Endothelial cell of umbilical vein (primary cell): Measurements from ENCODE around the gene GALNT14. TPM values are rescaled to one million over a fixed set of nuclear protein-coding genes. Genes with fewer than 3 reads are reported as not detected.

Experiments used
- BruUV-seq: library from RNA; stranded (reverse); fragments of 400-500 nt; replicated peaks from 2 replicates; lab custom pipeline; 2021; lab: Mats Ljungman, UMichigan
- CTCF ChIA-PET: fragments of 300-600, 350-600 bp; sonication (Branson Sonifier 250); formaldehyde crosslinking; loops from one replicate; lab custom pipeline; 2021; ENCODE audit warnings: antibody characterized with exemption, inconsistent platforms; lab: Charles Lee
- POLR2A ChIA-PET: fragments of 300-600, 350-600 bp; sonication (Branson Sonifier 250); formaldehyde crosslinking; loops from one replicate; lab custom pipeline; 2021; ENCODE audit warnings: antibody characterized with exemption, inconsistent platforms; lab: Charles Lee
- DNase-seq: peaks from one replicate; pipeline ENCODE4 v3.0.0-alpha.2; 2011; ENCODE audit warnings: low read depth, low spot score
- FAIRE-seq: peaks from 2 replicates; lab custom pipeline; 2011; peaks lifted over from hg19 to GRCh38; lab: Jason Lieb, UNC
- H2AFZ ChIP-seq: 2 replicates; pipeline ENCODE4 v1.6.0; 2012; ENCODE audit warnings: low read depth, low read length, control low read depth, inconsistent platforms
- H3K27ac ChIP-seq: 2 replicates; pipeline ENCODE4 v1.5.1; 2011; ENCODE audit warnings: low read depth, mild to moderate bottlenecking, control low read depth, low read length, moderate library complexity; ENCODE audit not compliant: insufficient read depth
- H3K27me3 ChIP-seq, 2 experiments: 2 replicates each; pipeline versions ENCODE4 v1.6.0 to v1.6.1; 2011; ENCODE audit warnings: low read length in 2 of 2, mixed read lengths in 1 of 2; ENCODE audit not compliant: control insufficient read depth in 2 of 2, insufficient read depth in 2 of 2
- H3K36me3 ChIP-seq, 2 experiments: 2 replicates in 1 of 2; 3 replicates in 1 of 2; pipeline ENCODE4 v1.5.1; 2011; ENCODE audit warnings: low read length in 2 of 2, mild to moderate bottlenecking in 1 of 2, moderate library complexity in 1 of 2; ENCODE audit not compliant: control insufficient read depth in 2 of 2, insufficient read depth in 2 of 2; ENCODE audit errors: extremely low read depth in 1 of 2
- H3K4me1 ChIP-seq: 3 replicates; pipeline ENCODE4 v1.5.1; 2011; ENCODE audit warnings: mild to moderate bottlenecking, low read length; ENCODE audit not compliant: control insufficient read depth, insufficient read depth; ENCODE audit errors: extremely low read depth
- H3K4me2 ChIP-seq: 2 replicates; pipeline ENCODE4 v1.6.1; 2011; ENCODE audit warnings: low read length, control low read depth, mixed read lengths; ENCODE audit not compliant: insufficient read depth
- H3K4me3 ChIP-seq, 3 experiments: fragments of 200-600 bp in 1 of 3; sonication (generic), shearing (Covaris generic) in 1 of 3; replicated peaks in 1 of 3; 2 replicates each; pipeline ENCODE4 v1.5.1; 2011 to 2016; ENCODE audit warnings: control low read depth in 3 of 3, low read length in 3 of 3, mild to moderate bottlenecking in 2 of 3, inconsistent platforms in 1 of 3, low read depth in 1 of 3, moderate library complexity in 1 of 3; ENCODE audit not compliant: insufficient read depth in 1 of 3
- H3K79me2 ChIP-seq: 2 replicates; pipeline ENCODE4 v1.6.0; 2012; ENCODE audit warnings: low read length, inconsistent platforms; ENCODE audit not compliant: control insufficient read depth, insufficient read depth
- H3K9ac ChIP-seq: replicated peaks from 2 replicates; pipeline ENCODE3; 2011; ENCODE audit warnings: low read length, control low read depth; ENCODE audit not compliant: insufficient read depth; ENCODE audit errors: extremely low read depth
- H3K9me1 ChIP-seq: replicated peaks from 3 replicates; pipeline ENCODE4 v1.6.0; 2011; ENCODE audit warnings: mild to moderate bottlenecking, low read length; ENCODE audit not compliant: control insufficient read depth, insufficient read depth; ENCODE audit errors: extremely low read depth
- H3K9me3 ChIP-seq: replicated peaks from 2 replicates; pipeline ENCODE4 v1.5.1; 2012; ENCODE audit warnings: low read length, inconsistent platforms; ENCODE audit not compliant: control insufficient read depth, insufficient read depth
- H4K20me1 ChIP-seq: replicated peaks from 2 replicates; pipeline ENCODE3; 2011; ENCODE audit warnings: mild to moderate bottlenecking, low read length; ENCODE audit not compliant: control insufficient read depth, insufficient read depth; ENCODE audit errors: extremely low read depth
- EZH2 ChIP-seq: IDR thresholded peaks from 2 replicates; pipeline ENCODE4 v1.6.1; 2012; ENCODE audit warnings: borderline replicate concordance, low read depth, mild to moderate bottlenecking, moderate library complexity, low read length, inconsistent platforms; ENCODE audit not compliant: severe bottlenecking
- GATA2 ChIP-seq: IDR thresholded peaks from 2 replicates; pipeline ENCODE4 v1.7.0; 2011; ENCODE audit warnings: low read depth, mild to moderate bottlenecking, moderate library complexity, mixed read lengths, low read length; ENCODE audit not compliant: insufficient read length, insufficient read depth
- JUN ChIP-seq: IDR thresholded peaks from 2 replicates; pipeline ENCODE4 v1.6.1; 2011; ENCODE audit warnings: borderline replicate concordance, low read depth; ENCODE audit not compliant: insufficient read length, insufficient read depth
- MYC ChIP-seq: IDR thresholded peaks from one replicate; pipeline ENCODE4 v1.6.1; 2011; ENCODE audit warnings: mild to moderate bottlenecking, low read depth, low read length
- POLR2A ChIP-seq: IDR thresholded peaks from 2 replicates; pipeline ENCODE4 v1.6.1; 2012; ENCODE audit warnings: low read depth, mild to moderate bottlenecking, control low read depth, low read length
- POLR2AphosphoS5 ChIP-seq: IDR thresholded peaks from 2 replicates; pipeline ENCODE4 v1.6.1; 2012; ENCODE audit warnings: low read depth, mild to moderate bottlenecking, control low read depth, low read length, moderate library complexity; ENCODE audit not compliant: insufficient read depth
- dilution Hi-C: fragments of 300-500 bp; cut with MboI; formaldehyde crosslinking; loops from one replicate; pipeline ENCODE4 v1.15.0; 2019; ENCODE audit warnings: low sequenced_read_pairs; ENCODE audit not compliant: extremely low pct_ligation_motif_present
- intact Hi-C: fragments of 100-400 bp; cut with micrococcal nuclease; formaldehyde crosslinking; loops from one replicate; pipeline ENCODE4 v1.10.0; 2022
- polyA plus RNA-seq, 4 experiments: library from polyadenylated mRNA; depleted of rRNA in 3 of 4; stranded (reverse) in 3 of 4; unstranded in 1 of 4; fragments of >200 nt; gene quantifications; 2 replicates each; pipeline versions ENCODE4 v1.2.1 to v1.2.3, GENCODE V29; 2011 to 2012; ENCODE audit warnings: missing spikeins in 1 of 4
- total RNA-seq: library from RNA; stranded (reverse); gene quantifications from 2 replicates; pipeline ENCODE4 v1.2.3, GENCODE V29; 2021
- TF ChIP-seq, protein P1 (sequence below): IDR thresholded peaks from 2 replicates; pipeline ENCODE4 v1.6.1; 2011; ENCODE audit not compliant: insufficient read depth, insufficient read length
- TF ChIP-seq, protein P2 (sequence below), 2 donors: IDR thresholded peaks; 1 replicate in 1 of 2; 2 replicates in 1 of 2; pipeline ENCODE4 v1.5.1; 2011; ENCODE audit warnings: low read length in 2 of 2, mild to moderate bottlenecking in 2 of 2, moderate library complexity in 2 of 2, control low read depth in 1 of 2, inconsistent platforms in 1 of 2, low read depth in 1 of 2; ENCODE audit not compliant: insufficient read depth in 1 of 2; ENCODE audit errors: extremely low read depth in 1 of 2

GALNT14 gene
- total and polyA plus RNA-seq, 2 donors (not counting 3 experiments of a cell fraction or from before 2014, with no cell fraction given): 0.04 to 0.40 TPM

DNA sequence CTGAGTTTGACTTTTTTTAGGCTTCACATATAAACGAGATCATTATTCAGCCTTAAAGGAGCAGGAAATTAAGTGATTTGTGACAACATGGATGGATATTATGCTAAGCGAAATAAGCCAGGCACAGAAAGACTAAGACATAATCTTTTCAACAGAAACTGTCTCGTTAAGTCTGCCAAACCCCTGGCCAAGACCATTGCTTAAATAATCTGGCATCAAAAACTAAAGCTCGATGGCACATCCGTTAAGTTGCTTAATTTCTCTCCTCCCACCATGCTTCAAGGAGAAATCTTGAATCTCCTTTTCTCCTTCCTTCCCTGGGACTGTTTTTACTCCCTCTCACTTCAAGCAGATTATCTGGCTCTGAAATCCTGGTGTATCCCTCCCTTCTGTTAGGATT lies 140.3 kb downstream of the GALNT14 start:
- no peaks in the 10 kb centered on the region for H3K79me2 ChIP-seq
- H3K4me1 ChIP-seq: no peaks in the 10 kb centered on the region
- ChIA-PET CTCF (no interaction called here), POLR2A (no interaction called here)
- H4K20me1 ChIP-seq: no peaks in the 10 kb centered on the region
- no peak for TF ChIP-seq GATA2
- TF ChIP-seq EZH2: no peak
- no peak for TF ChIP-seq MYC
- TF ChIP-seq POLR2A: no peak
- TF ChIP-seq JUN: no peak
- TF ChIP-seq, protein P1, sequence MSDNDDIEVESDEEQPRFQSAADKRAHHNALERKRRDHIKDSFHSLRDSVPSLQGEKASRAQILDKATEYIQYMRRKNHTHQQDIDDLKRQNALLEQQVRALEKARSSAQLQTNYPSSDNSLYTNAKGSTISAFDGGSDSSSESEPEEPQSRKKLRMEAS: no peak
- no peak for TF ChIP-seq POLR2AphosphoS5
- TF ChIP-seq, protein P2, sequence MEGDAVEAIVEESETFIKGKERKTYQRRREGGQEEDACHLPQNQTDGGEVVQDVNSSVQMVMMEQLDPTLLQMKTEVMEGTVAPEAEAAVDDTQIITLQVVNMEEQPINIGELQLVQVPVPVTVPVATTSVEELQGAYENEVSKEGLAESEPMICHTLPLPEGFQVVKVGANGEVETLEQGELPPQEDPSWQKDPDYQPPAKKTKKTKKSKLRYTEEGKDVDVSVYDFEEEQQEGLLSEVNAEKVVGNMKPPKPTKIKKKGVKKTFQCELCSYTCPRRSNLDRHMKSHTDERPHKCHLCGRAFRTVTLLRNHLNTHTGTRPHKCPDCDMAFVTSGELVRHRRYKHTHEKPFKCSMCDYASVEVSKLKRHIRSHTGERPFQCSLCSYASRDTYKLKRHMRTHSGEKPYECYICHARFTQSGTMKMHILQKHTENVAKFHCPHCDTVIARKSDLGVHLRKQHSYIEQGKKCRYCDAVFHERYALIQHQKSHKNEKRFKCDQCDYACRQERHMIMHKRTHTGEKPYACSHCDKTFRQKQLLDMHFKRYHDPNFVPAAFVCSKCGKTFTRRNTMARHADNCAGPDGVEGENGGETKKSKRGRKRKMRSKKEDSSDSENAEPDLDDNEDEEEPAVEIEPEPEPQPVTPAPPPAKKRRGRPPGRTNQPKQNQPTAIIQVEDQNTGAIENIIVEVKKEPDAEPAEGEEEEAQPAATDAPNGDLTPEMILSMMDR (IDR thresholded peaks at IDR 0.05; ENCODE audit: extremely low read depth in 1 of 2, insufficient read depth in 1 of 2, low read depth in 1 of 2, low read length in 2 of 2): no peak
- no peaks in the 10 kb centered on the region for H3K36me3 ChIP-seq
- no peaks in the 10 kb centered on the region for H3K9me1 ChIP-seq
- H3K4me2 ChIP-seq: no peak overlapping the region
- no peaks in the 10 kb centered on the region for H3K9me3 ChIP-seq
- dilution Hi-C loops: no loop called here
- H3K4me3 ChIP-seq: no peak overlapping the region
- intact Hi-C loops: no loop called here
- no peaks in the 10 kb centered on the region for H3K27me3 ChIP-seq
- BruUV-seq: no TSS peak
- no peak for FAIRE-seq
- H3K9ac ChIP-seq: no peak overlapping the region
- DNase-seq: no peak
- no peak overlapping the region for H2AFZ ChIP-seq
- H3K27ac ChIP-seq: no peak overlapping the region
